Measurements from ENCODE around the gene SEC24D.

Gene SEC24D

DNA sequence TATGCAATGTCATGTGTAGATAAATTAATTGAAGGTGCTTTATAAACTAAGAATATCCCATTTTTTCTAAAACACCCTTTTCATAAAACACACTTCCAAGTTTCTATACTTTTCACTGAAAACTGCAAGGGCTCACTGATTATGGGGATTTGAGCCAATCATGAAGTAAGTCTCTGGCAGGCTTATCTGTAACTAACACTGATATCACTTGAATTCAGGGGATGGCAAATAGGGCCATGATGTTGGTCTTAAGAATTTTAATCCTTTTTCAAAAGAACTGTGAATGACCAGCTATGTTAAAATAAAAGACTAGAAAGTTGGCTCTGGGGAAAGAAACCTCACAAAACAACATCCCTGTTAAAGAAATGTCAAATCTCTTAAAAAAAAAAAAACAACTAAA, 13.0 kb upstream of the SEC24D start:
- Histone ChIP-seq H3F3A (ENCODE audit: insufficient read depth, low read length) (no peaks in the 10 kb centered on the region), H3K4me2 (ENCODE audit: low read length) (no peak overlapping the region), H3K36me3 (ENCODE audit: insufficient read depth, low read length) (no peaks in the 10 kb centered on the region), H3K9ac (ENCODE audit: low read length) (no peak overlapping the region), H3K4me3 (ENCODE audit: low read depth, low read length, poor library complexity, severe bottlenecking) (no peak overlapping the region), H3K4me1 (ENCODE audit: insufficient read depth, low read length, severe bottlenecking) (peaks cover 8% of the 10 kb centered on the region), H2AFZ (ENCODE audit: low read length) (no peak overlapping the region), H3K79me2 (ENCODE audit: insufficient read depth, low read length) (no peaks in the 10 kb centered on the region), H3K9me2 (ENCODE audit: low read depth, low read length) (no peaks in the 10 kb centered on the region), H3K9me3 (ENCODE audit: low read length) (no peaks in the 10 kb centered on the region), H3K27me3 (ENCODE audit: insufficient read depth, low read length) (no peaks in the 10 kb centered on the region), H3K27ac (ENCODE audit: low read depth, low read length, poor library complexity, severe bottlenecking) (no peak overlapping the region), H4K20me1 (ENCODE audit: insufficient read depth, low read length) (no peaks in the 10 kb centered on the region)
- no peak for TF ChIP-seq EZH2 (IDR thresholded peaks at IDR 0.05; ENCODE audit: borderline replicate concordance, low read length)
- TF ChIP-seq, protein P1, sequence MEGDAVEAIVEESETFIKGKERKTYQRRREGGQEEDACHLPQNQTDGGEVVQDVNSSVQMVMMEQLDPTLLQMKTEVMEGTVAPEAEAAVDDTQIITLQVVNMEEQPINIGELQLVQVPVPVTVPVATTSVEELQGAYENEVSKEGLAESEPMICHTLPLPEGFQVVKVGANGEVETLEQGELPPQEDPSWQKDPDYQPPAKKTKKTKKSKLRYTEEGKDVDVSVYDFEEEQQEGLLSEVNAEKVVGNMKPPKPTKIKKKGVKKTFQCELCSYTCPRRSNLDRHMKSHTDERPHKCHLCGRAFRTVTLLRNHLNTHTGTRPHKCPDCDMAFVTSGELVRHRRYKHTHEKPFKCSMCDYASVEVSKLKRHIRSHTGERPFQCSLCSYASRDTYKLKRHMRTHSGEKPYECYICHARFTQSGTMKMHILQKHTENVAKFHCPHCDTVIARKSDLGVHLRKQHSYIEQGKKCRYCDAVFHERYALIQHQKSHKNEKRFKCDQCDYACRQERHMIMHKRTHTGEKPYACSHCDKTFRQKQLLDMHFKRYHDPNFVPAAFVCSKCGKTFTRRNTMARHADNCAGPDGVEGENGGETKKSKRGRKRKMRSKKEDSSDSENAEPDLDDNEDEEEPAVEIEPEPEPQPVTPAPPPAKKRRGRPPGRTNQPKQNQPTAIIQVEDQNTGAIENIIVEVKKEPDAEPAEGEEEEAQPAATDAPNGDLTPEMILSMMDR (IDR thresholded peaks at IDR 0.05; ENCODE audit: low read length): no peak

DNA sequence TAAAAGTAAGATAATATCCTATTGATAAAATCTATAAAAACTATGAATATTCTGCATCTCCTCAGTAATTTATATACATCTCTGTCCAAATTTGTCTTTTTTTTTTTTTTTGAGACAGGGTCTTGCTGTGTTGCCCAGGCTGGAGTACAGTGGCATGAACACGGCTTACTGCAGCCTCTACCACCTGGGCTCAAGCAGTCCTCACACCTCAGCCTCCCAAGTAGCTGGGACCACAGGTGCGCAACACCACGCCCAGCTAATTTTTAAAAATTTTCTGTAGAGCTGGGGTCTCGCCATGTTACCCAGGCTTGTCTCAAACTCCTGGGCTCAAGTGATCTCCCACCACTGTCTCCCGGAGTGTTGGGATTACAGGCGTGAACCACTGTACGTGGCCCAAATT, 12.3 kb upstream of the SEC24D start:
- no peaks in the 10 kb centered on the region for H4K20me1 ChIP-seq (ENCODE audit: insufficient read depth, low read length)
- no peaks in the 10 kb centered on the region for H3K9me2 ChIP-seq (ENCODE audit: low read depth, low read length)
- H3K4me1 ChIP-seq (ENCODE audit: insufficient read depth, low read length, severe bottlenecking): peaks cover 8% of the 10 kb centered on the region
- no peaks in the 10 kb centered on the region for H3K36me3 ChIP-seq (ENCODE audit: insufficient read depth, low read length)
- H3K9ac ChIP-seq (ENCODE audit: low read length): no peak overlapping the region
- no peaks in the 10 kb centered on the region for H3K9me3 ChIP-seq (ENCODE audit: low read length)
- no peak overlapping the region for H3K4me2 ChIP-seq (ENCODE audit: low read length)
- H3K79me2 ChIP-seq (ENCODE audit: insufficient read depth, low read length): no peaks in the 10 kb centered on the region
- H3K4me3 ChIP-seq (ENCODE audit: low read depth, low read length, poor library complexity, severe bottlenecking): no peak overlapping the region
- no peak overlapping the region for H3K27ac ChIP-seq (ENCODE audit: low read depth, low read length, poor library complexity, severe bottlenecking)
- H3K27me3 ChIP-seq (ENCODE audit: insufficient read depth, low read length): no peaks in the 10 kb centered on the region
- no peaks in the 10 kb centered on the region for H3F3A ChIP-seq (ENCODE audit: insufficient read depth, low read length)
- no peak overlapping the region for H2AFZ ChIP-seq (ENCODE audit: low read length)
- TF ChIP-seq, protein P1 (IDR thresholded peaks at IDR 0.05; ENCODE audit: low read length): no peak
- no peak for TF ChIP-seq EZH2 (IDR thresholded peaks at IDR 0.05; ENCODE audit: borderline replicate concordance, low read length)

DNA sequence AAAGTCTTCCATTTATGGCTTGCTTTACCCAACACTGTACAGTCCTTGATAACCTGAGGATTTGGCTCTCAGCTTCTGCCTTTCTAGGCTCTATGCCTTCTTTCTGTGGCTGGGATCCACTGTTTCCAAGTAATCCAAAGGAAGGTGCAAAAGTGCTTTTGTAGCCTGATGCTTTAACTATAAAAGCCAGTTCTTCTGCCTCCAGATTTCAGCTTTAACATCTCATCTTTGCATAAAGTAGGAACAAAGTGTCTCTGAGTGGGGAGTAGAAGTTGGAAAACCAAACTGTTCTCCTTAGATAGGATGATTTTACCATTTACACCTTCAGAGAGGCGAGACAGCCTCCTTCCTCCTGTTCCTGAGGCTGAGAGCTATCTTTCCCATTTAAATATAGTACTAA, 11.1 kb upstream of the SEC24D start:
- Histone ChIP-seq H3F3A (ENCODE audit: insufficient read depth, low read length) (no peaks in the 10 kb centered on the region), H3K36me3 (ENCODE audit: insufficient read depth, low read length) (no peaks in the 10 kb centered on the region), H3K27ac (ENCODE audit: low read depth, low read length, poor library complexity, severe bottlenecking) (no peak overlapping the region), H3K4me3 (ENCODE audit: low read depth, low read length, poor library complexity, severe bottlenecking) (no peak overlapping the region), H3K27me3 (ENCODE audit: insufficient read depth, low read length) (no peaks in the 10 kb centered on the region), H3K9ac (ENCODE audit: low read length) (no peak overlapping the region), H3K9me3 (ENCODE audit: low read length) (no peaks in the 10 kb centered on the region), H3K79me2 (ENCODE audit: insufficient read depth, low read length) (no peaks in the 10 kb centered on the region), H3K9me2 (ENCODE audit: low read depth, low read length) (no peaks in the 10 kb centered on the region), H3K4me2 (ENCODE audit: low read length) (no peak overlapping the region), H3K4me1 (ENCODE audit: insufficient read depth, low read length, severe bottlenecking) (peaks cover 8% of the 10 kb centered on the region), H2AFZ (ENCODE audit: low read length) (no peak overlapping the region), H4K20me1 (ENCODE audit: insufficient read depth, low read length) (no peaks in the 10 kb centered on the region)
- no peak for TF ChIP-seq EZH2 (IDR thresholded peaks at IDR 0.05; ENCODE audit: borderline replicate concordance, low read length)
- TF ChIP-seq, protein P1 (IDR thresholded peaks at IDR 0.05; ENCODE audit: low read length): no peak
